OCI-LY7 (cell line): Measurements from ENCODE around the gene THAP12. TPM values are rescaled to one million over a fixed set of nuclear protein-coding genes. Genes with fewer than 3 reads are reported as not detected.

Experiments used
- BruUV-seq: library from RNA; stranded (reverse); fragments of 400-500 nt; replicated peaks from 2 replicates; lab custom pipeline; 2021; lab: Mats Ljungman, UMichigan
- CTCF ChIA-PET: fragments of 300-600 bp; sonication (Branson Sonifier 250); formaldehyde crosslinking; loops from one replicate; lab custom pipeline; 2022; ENCODE audit warnings: antibody characterized with exemption; ENCODE audit not compliant: unreplicated experiment; lab: Charles Lee
- POLR2A ChIA-PET: fragments of 300-600 bp; sonication (Branson Sonifier 250); formaldehyde crosslinking; loops from one replicate; lab custom pipeline; 2022; ENCODE audit warnings: antibody characterized with exemption; lab: Charles Lee
- DNase-seq: peaks from one replicate; pipeline ENCODE4 v3.0.0-alpha.2; 2015; ENCODE audit warnings: low spot score
- H2AFZ ChIP-seq: fragments of 200-600 bp; sonication (generic), shearing (Covaris generic); 2 replicates; pipeline ENCODE4 v1.6.1; 2014; ENCODE audit warnings: mild to moderate bottlenecking, antibody characterized with exemption, low read length, moderate library complexity
- H3K27ac ChIP-seq: fragments of 200-600 bp; sonication (generic); 2 replicates; pipeline ENCODE4 v1.5.1; 2014; ENCODE audit warnings: mixed run types, low read depth, mild to moderate bottlenecking, moderate library complexity, low read length, inconsistent platforms; ENCODE audit not compliant: poor library complexity, severe bottlenecking
- H3K36me3 ChIP-seq: fragments of 200-600 bp; sonication (generic); 2 replicates; pipeline ENCODE4 v1.6.1; 2014; ENCODE audit warnings: mild to moderate bottlenecking, antibody characterized with exemption, low read length, moderate library complexity, mixed read lengths; ENCODE audit not compliant: insufficient read depth
- H3K4me1 ChIP-seq: fragments of 200-600 bp; sonication (generic); 2 replicates; pipeline ENCODE4 v1.5.1; 2014; ENCODE audit warnings: mild to moderate bottlenecking, low read length; ENCODE audit not compliant: insufficient read depth, poor library complexity, severe bottlenecking
- H3K4me2 ChIP-seq: fragments of 200-600 bp; sonication (generic); 2 replicates; pipeline ENCODE4 v1.6.1; 2014; ENCODE audit warnings: mild to moderate bottlenecking, low read length
- H3K4me3 ChIP-seq: fragments of 200-600 bp; sonication (generic); 2 replicates; pipeline ENCODE4 v1.5.1; 2014; ENCODE audit warnings: mild to moderate bottlenecking, low read depth, low read length; ENCODE audit not compliant: poor library complexity, severe bottlenecking
- H3K79me2 ChIP-seq: fragments of 200-600 bp; sonication (generic); 2 replicates; pipeline ENCODE4 v1.6.1; 2016; ENCODE audit warnings: low read depth, mild to moderate bottlenecking, low read length, moderate library complexity, mixed read lengths; ENCODE audit not compliant: insufficient read depth
- H3K9me2 ChIP-seq: fragments of 200-600 bp; sonication (generic); 2 replicates; pipeline ENCODE4 v1.6.1; 2016; ENCODE audit warnings: mild to moderate bottlenecking, low read length, mixed read lengths; ENCODE audit not compliant: insufficient read depth
- H3K9me3 ChIP-seq: fragments of 200-600 bp; sonication (generic); 2 replicates; pipeline ENCODE4 v1.6.1; 2014; ENCODE audit warnings: mild to moderate bottlenecking, mixed run types, low read length, mixed read lengths
- H4K20me1 ChIP-seq: fragments of 200-600 bp; sonication (generic); 2 replicates; pipeline ENCODE4 v1.6.1; 2014; ENCODE audit warnings: mild to moderate bottlenecking, antibody characterized with exemption, low read length, moderate library complexity, mixed read lengths; ENCODE audit not compliant: insufficient read depth
- CTCF ChIP-seq: fragments of 200-600 bp; sonication (generic); conservative IDR thresholded peaks from 2 replicates; pipeline ENCODE4 v1.5.1; 2014; ENCODE audit warnings: mild to moderate bottlenecking, antibody characterized with exemption, low read length, moderate library complexity, mixed read lengths
- EZH2phosphoT487 ChIP-seq: fragments of 200-600 bp; sonication (generic); IDR thresholded peaks from 2 replicates; pipeline ENCODE4 v1.6.1; 2018; ENCODE audit warnings: low read depth, borderline replicate concordance, mild to moderate bottlenecking, mixed run types, antibody characterized with exemption, low read length, moderate library complexity, mixed read lengths
- intact Hi-C: fragments of 100-400 bp; cut with micrococcal nuclease; formaldehyde crosslinking; loops from one replicate; pipeline ENCODE4 v1.10.0; 2022; ENCODE audit not compliant: unreplicated experiment
- total RNA-seq, 2 experiments: library from RNA; depleted of rRNA in 1 of 2; stranded (reverse); fragments of >200 nt in 1 of 2; shearing (Covaris generic) in 1 of 2; gene quantifications; 2 replicates each; pipeline ENCODE4 v1.2.3, GENCODE V29; 2014 to 2022

The THAP12 gene
- total RNA-seq, 2 experiments from 2014 or later = 55.7 to 74.7 TPM

- Histone ChIP-seq H4K20me1 (no peaks in the 10 kb centered on the region), H3K9me3 (no peaks in the 10 kb centered on the region), H3K79me2 (no peaks in the 10 kb centered on the region), H3K36me3 (no peaks in the 10 kb centered on the region), H3K27ac (no peak overlapping the region), H3K9me2 (no peaks in the 10 kb centered on the region), H2AFZ (no peak overlapping the region), H3K4me1 (no peaks in the 10 kb centered on the region), H3K4me3 (no peak overlapping the region), H3K4me2 (no peak overlapping the region)
- DNase-seq = no peak
- BruUV-seq = no TSS peak
- intact Hi-C loops = no loop called here
- TF ChIP-seq CTCF (no peak), EZH2phosphoT487 (no peak)
- ChIA-PET CTCF (no interaction called here), POLR2A (no interaction called here)
These were observed 65.6 kb downstream of the THAP12 start for GRCh38 chr11:76315182-76315853.

- CTCF ChIA-PET = no interaction called here
- Histone ChIP-seq H3K4me2 (no peak overlapping the region), H4K20me1 (no peaks in the 10 kb centered on the region), H3K27ac (no peak overlapping the region), H3K4me3 (no peak overlapping the region), H3K79me2 (no peaks in the 10 kb centered on the region), H3K9me3 (no peaks in the 10 kb centered on the region), H3K9me2 (no peaks in the 10 kb centered on the region), H3K36me3 (no peaks in the 10 kb centered on the region), H2AFZ (no peak overlapping the region), H3K4me1 (no peaks in the 10 kb centered on the region)
- no TSS peak for BruUV-seq
- POLR2A ChIA-PET = no interaction called here
- intact Hi-C loops = no loop called here
- DNase-seq = no peak
- TF ChIP-seq CTCF (no peak), EZH2phosphoT487 (no peak)
These were observed 66.2 kb downstream of the THAP12 start for GRCh38 chr11:76314741-76315090.

GRCh38 chr11:76313913-76314740 lies 66.8 kb downstream of the THAP12 start:
- POLR2A ChIA-PET = interaction anchor here (0.5 to 0.6 kb wide), 2 partner anchors 10 to 77 kb away, joined by 3 read pairs; no protein-coding TSS in a partner anchor
- CTCF ChIA-PET = no interaction called here
- TF ChIP-seq EZH2phosphoT487 = no peak
- no peak for TF ChIP-seq CTCF
- Histone ChIP-seq H3K79me2 (no peaks in the 10 kb centered on the region), H3K9me3 (no peaks in the 10 kb centered on the region), H3K4me3 (no peak overlapping the region), H4K20me1 (no peaks in the 10 kb centered on the region), H3K27ac (no peak overlapping the region), H3K4me2 (no peak overlapping the region), H3K36me3 (no peaks in the 10 kb centered on the region), H2AFZ (no peak overlapping the region), H3K4me1 (no peaks in the 10 kb centered on the region), H3K9me2 (no peaks in the 10 kb centered on the region)
- intact Hi-C loops = no loop called here
- DNase-seq = no peak
- no TSS peak for BruUV-seq
